Panc1 (cell line): ENCODE measurements around the gene PDE1C.

Experiments used
- POLR2AphosphoS5 ChIP-seq: IDR thresholded peaks from 2 replicates; pipeline ENCODE4 v1.6.1; 2012; ENCODE audit warnings: mild to moderate bottlenecking, low read depth, low read length, moderate library complexity
- SIN3A ChIP-seq: IDR thresholded peaks from 2 replicates; pipeline ENCODE4 v1.6.1; 2012; ENCODE audit warnings: low read depth, mild to moderate bottlenecking, low read length, moderate library complexity, borderline replicate concordance; ENCODE audit not compliant: insufficient read depth
- TCF7L2 ChIP-seq: IDR thresholded peaks from 2 replicates; pipeline ENCODE4 v1.6.1; 2011; ENCODE audit warnings: mild to moderate bottlenecking, low read depth, low read length, inconsistent platforms
- TF ChIP-seq, protein P1 (sequence below): fragments of 450-650 bp; IDR thresholded peaks from 2 replicates; pipeline ENCODE4 v1.5.1; 2017; ENCODE audit warnings: mild to moderate bottlenecking

- TF ChIP-seq, protein P1, sequence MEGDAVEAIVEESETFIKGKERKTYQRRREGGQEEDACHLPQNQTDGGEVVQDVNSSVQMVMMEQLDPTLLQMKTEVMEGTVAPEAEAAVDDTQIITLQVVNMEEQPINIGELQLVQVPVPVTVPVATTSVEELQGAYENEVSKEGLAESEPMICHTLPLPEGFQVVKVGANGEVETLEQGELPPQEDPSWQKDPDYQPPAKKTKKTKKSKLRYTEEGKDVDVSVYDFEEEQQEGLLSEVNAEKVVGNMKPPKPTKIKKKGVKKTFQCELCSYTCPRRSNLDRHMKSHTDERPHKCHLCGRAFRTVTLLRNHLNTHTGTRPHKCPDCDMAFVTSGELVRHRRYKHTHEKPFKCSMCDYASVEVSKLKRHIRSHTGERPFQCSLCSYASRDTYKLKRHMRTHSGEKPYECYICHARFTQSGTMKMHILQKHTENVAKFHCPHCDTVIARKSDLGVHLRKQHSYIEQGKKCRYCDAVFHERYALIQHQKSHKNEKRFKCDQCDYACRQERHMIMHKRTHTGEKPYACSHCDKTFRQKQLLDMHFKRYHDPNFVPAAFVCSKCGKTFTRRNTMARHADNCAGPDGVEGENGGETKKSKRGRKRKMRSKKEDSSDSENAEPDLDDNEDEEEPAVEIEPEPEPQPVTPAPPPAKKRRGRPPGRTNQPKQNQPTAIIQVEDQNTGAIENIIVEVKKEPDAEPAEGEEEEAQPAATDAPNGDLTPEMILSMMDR = no peak
- no peak for TF ChIP-seq TCF7L2
- TF ChIP-seq POLR2AphosphoS5 = no peak
- TF ChIP-seq SIN3A = no peak
Measured at GRCh38 chr7:31948029-31948428, 122.2 kb downstream of the PDE1C start.
